ENCODE results near the gene TDRD9.

Gene TDRD9

DNA sequence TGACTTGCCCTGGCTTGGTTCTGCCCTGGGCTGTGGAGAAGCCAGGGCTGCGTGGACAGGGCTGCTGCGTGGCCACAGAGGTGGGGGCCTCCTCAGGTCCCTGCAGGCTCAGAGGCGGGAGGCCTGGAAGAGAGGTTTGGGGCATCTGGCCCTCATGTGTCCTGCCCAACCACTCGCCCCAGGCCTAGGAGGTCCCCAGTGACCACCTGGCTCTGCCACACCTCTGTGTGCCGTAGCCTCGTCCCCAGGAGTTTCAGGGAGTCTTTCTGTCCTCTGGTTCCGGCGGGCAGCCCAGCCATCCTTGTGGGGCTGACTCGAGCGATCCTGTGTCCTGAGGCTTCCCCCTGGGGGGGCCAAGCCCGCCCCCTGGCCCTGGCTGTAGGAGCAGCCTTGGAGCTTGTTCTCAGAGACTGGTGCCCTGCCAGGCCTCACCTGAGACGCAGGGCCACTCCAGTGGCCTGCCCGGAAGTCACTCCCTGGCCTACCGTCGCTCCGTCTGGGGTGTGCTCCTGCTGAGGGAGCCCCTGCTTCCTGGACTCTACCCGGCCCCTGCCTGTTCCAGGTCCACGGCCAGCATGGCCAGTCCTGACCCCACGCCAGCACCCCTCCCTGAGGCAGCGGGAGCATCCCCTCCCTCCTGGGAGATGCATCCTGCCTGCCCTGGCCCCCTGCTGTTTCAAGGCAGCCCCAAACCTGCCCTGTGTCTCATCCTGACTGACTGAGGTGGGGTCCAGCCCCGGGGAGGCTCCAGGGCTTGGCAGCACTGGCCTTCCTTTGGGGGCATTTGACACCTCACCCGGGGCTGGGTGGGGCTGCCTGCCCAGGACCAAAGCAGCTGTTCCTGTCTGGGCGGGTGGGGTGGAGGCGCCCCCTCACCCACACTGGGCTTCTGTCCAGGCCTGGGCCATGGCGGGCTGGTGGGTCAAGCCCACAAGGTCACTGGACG is 171.1 kb downstream of the TDRD9 start:
- Mint-ChIP-seq H3K4me1 (ENCODE audit: low read depth) (peaks cover 3% of the 10 kb centered on the region), H3K27me3 (peaks cover 3% of the 10 kb centered on the region), H3K9me3 (no peaks in the 10 kb centered on the region), H3K4me3 (no peak overlapping the region), H3K27ac (no peak overlapping the region), H3K36me3 (ENCODE audit: low read depth) (no peaks in the 10 kb centered on the region)
- intact Hi-C loops (cut with micrococcal nuclease) = no loop called here

GRCh38 chr14:104100171-104101085 is 172.2 kb downstream of the TDRD9 start:
- H3K4me3 Mint-ChIP-seq = no peak overlapping the region
- no peaks in the 10 kb centered on the region for H3K36me3 Mint-ChIP-seq (ENCODE audit: low read depth)
- no peaks in the 10 kb centered on the region for H3K4me1 Mint-ChIP-seq (ENCODE audit: low read depth)
- H3K9me3 Mint-ChIP-seq = no peaks in the 10 kb centered on the region
- intact Hi-C loops (cut with micrococcal nuclease) = no loop called here
- no peaks in the 10 kb centered on the region for H3K27me3 Mint-ChIP-seq
- H3K27ac Mint-ChIP-seq = no peak overlapping the region

DNA sequence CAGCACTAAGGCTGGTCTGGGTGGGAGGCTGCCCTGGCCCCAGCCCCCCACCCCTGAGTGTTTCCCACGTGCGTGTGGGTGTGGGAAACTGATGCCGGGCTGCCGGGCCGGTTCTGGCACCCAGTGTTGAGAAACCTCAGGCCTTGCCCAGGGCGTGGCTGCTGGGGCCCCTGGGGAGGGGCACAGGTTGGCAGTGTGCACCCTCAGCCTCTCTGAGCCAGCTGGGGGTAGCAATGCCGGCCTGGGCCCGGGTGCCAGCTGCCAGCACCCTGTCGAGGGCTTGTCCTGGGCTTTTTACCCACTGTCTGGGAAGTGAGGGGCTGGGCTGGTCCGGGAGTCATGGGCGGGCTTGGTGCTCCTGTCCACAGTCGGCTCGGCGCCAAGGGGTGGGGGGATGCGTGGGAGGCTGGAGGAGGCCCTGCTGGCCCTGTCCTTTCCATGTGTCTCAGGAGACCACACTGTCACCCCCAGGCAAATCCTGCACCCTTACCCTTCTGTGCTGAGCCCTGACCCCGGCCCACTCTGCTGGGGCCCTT is 172.9 kb downstream of the TDRD9 start:
- intact Hi-C loops (cut with micrococcal nuclease) = no loop called here
- Mint-ChIP-seq H3K4me3 (no peak overlapping the region), H3K9me3 (no peaks in the 10 kb centered on the region), H3K27me3 (no peaks in the 10 kb centered on the region), H3K36me3 (ENCODE audit: low read depth) (no peaks in the 10 kb centered on the region), H3K4me1 (ENCODE audit: low read depth) (no peaks in the 10 kb centered on the region), H3K27ac (no peak overlapping the region)

DNA sequence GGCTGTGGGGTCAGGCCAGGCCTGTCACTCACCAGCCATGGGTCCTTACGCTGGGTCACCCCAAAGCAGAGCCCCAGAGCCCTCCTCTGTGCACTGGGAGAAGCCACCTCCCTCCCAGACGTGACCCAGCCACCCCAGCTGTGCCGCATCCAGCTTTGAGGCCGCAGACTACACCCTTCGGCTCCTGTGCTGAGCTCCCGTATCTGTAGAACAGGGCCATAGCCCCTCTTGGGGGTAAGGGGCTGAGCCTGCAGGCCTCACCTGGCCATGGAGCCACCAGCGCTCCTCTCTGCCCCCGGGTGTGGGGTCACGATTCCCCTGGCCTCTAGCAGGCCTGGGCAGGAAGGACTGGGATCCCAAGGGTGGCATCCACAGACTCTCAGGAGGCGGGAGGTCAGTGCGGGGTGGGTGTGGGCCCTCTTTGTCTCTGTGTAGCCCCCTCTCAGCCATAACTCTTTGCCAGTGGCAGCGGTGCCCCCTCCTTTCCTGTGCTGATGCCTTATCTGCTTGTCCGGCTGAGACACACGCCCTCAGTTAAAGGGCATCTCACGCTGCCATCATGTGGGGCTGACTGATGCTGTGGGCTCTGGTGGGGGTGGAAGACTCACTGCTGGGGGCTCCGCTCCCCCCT is 173.5 kb downstream of the TDRD9 start:
- no peaks in the 10 kb centered on the region for H3K27me3 Mint-ChIP-seq
- H3K9me3 Mint-ChIP-seq = no peaks in the 10 kb centered on the region
- no peak overlapping the region for H3K4me3 Mint-ChIP-seq
- intact Hi-C loops (cut with micrococcal nuclease) = no loop called here
- H3K36me3 Mint-ChIP-seq (ENCODE audit: low read depth) = no peaks in the 10 kb centered on the region
- no peaks in the 10 kb centered on the region for H3K4me1 Mint-ChIP-seq (ENCODE audit: low read depth)
- H3K27ac Mint-ChIP-seq = no peak overlapping the region
